B cell (primary cell): Measurements from ENCODE around the gene EXT2. TPM values are rescaled to one million over a fixed set of nuclear protein-coding genes. Genes with fewer than 3 reads are reported as not detected.

Experiments used
- ATAC-seq: fragments of 200-7000 bp; cut with Tn5 transposase; one replicate; pipeline ENCODE4 v1.10.0; 2021; ENCODE audit warnings: low read depth, mild to moderate bottlenecking, moderate number of reproducible peaks, moderate library complexity
- CTCF ChIA-PET: fragments of 350-600 bp; sonication (Branson Sonifier 250); formaldehyde crosslinking; loops from one replicate; lab custom pipeline; 2021; ENCODE audit warnings: antibody characterized with exemption, inconsistent platforms; lab: Charles Lee
- POLR2A ChIA-PET: fragments of 350-600 bp; sonication (Branson Sonifier 250); formaldehyde crosslinking; loops from one replicate; lab custom pipeline; 2021; ENCODE audit warnings: antibody characterized with exemption; lab: Charles Lee
- DNase-seq: peaks from one replicate; pipeline ENCODE4 v3.0.0; 2013
- H2AFZ ChIP-seq: 2 replicates; pipeline ENCODE4 v1.6.1; 2012; ENCODE audit warnings: mild to moderate bottlenecking, low read depth, low read length; ENCODE audit not compliant: insufficient read depth, poor library complexity, severe bottlenecking
- H3K27ac ChIP-seq, 2 donors: 1 replicate in 1 of 2; 2 replicates in 1 of 2; pipeline ENCODE4 v1.5.1; 2012 to 2013; ENCODE audit warnings: low read length in 2 of 2, mild to moderate bottlenecking in 2 of 2, moderate library complexity in 1 of 2
- H3K27me3 ChIP-seq, 4 experiments: fragments of 200-600 bp in 1 of 4; sonication (generic) in 1 of 4; replicated peaks in 1 of 4; 1 replicate in 2 of 4; 2 replicates in 2 of 4; pipeline versions ENCODE4 v1.6.1 to v1.7.0; 2013 to 2016; ENCODE audit warnings: low read length in 3 of 4, mild to moderate bottlenecking in 2 of 4, mixed read lengths in 1 of 4, moderate library complexity in 1 of 4; ENCODE audit not compliant: insufficient read depth in 4 of 4, control insufficient read depth in 3 of 4; ENCODE audit errors: control extremely low read depth in 1 of 4
- H3K36me3 ChIP-seq, 2 experiments: replicated peaks in 1 of 2; 1 replicate in 1 of 2; 2 replicates in 1 of 2; pipeline versions ENCODE4 v1.6.1 to v1.7.1; 2013; ENCODE audit warnings: low read length in 1 of 2; ENCODE audit not compliant: insufficient read depth in 2 of 2, control insufficient read depth in 1 of 2; ENCODE audit errors: control extremely low read depth in 1 of 2, extremely low read depth in 1 of 2
- H3K4me1 ChIP-seq, 2 donors: fragments of 200-600 bp in 1 of 2; sonication (generic) in 1 of 2; 1 replicate in 1 of 2; 2 replicates in 1 of 2; pipeline versions ENCODE4 v1.5.1 to v1.6.1; 2013 to 2017; ENCODE audit warnings: low read length in 2 of 2; ENCODE audit not compliant: control insufficient read depth in 2 of 2, insufficient read depth in 2 of 2
- H3K4me2 ChIP-seq: replicated peaks from 2 replicates; pipeline ENCODE3; 2012; ENCODE audit warnings: mild to moderate bottlenecking, low read depth, low read length; ENCODE audit not compliant: poor library complexity, severe bottlenecking
- H3K4me3 ChIP-seq, 5 experiments: fragments of 200-600 bp in 1 of 5; sonication (generic) in 1 of 5; 1 replicate in 3 of 5; 2 replicates in 2 of 5; pipeline versions ENCODE4 v1.5.1 to v1.7.0; 2011 to 2016; ENCODE audit warnings: low read length in 4 of 5, mild to moderate bottlenecking in 4 of 5, low read depth in 2 of 5, control low read depth in 1 of 5, moderate library complexity in 1 of 5; ENCODE audit not compliant: insufficient read depth in 1 of 5; ENCODE audit errors: control extremely low read depth in 1 of 5, extremely low read depth in 1 of 5
- H3K79me2 ChIP-seq: fragments of 200-600 bp; sonication (generic); one replicate; pipeline ENCODE4 v1.6.0; 2016; ENCODE audit warnings: low read length; ENCODE audit not compliant: control insufficient read depth, insufficient read depth
- H3K9ac ChIP-seq: fragments of 200-600 bp; sonication (generic); 2 replicates; pipeline ENCODE4 v1.6.1; 2017; ENCODE audit warnings: mild to moderate bottlenecking, low read length, moderate library complexity
- H3K9me3 ChIP-seq, 3 donors: one replicate each; pipeline versions ENCODE4 v1.6.1 to v1.7.1; 2013; ENCODE audit warnings: low read length in 2 of 3; ENCODE audit not compliant: control insufficient read depth in 2 of 3, insufficient read depth in 1 of 3; ENCODE audit errors: control extremely low read depth in 1 of 3
- H4K20me1 ChIP-seq: 2 replicates; pipeline ENCODE4 v1.6.0; 2012; ENCODE audit warnings: mild to moderate bottlenecking, low read length; ENCODE audit not compliant: insufficient read depth, control insufficient read depth, poor library complexity, severe bottlenecking
- H3K27ac Mint-ChIP-seq: one replicate; pipeline ENCODE4 v1.8.0; 2021; ENCODE audit warnings: mixed read lengths
- H3K27me3 Mint-ChIP-seq: one replicate; pipeline ENCODE4 v1.8.0; 2021; ENCODE audit warnings: mixed read lengths
- H3K4me1 Mint-ChIP-seq: one replicate; pipeline ENCODE4 v1.8.0; 2021; ENCODE audit warnings: mixed read lengths
- H3K4me3 Mint-ChIP-seq: one replicate; pipeline ENCODE4 v1.8.0; 2021; ENCODE audit warnings: mixed read lengths
- H3K9me3 Mint-ChIP-seq: one replicate; pipeline ENCODE4 v1.8.0; 2022; ENCODE audit warnings: mixed read lengths; ENCODE audit not compliant: insufficient read depth
- CTCF ChIP-seq: fragments of 200-600 bp; IDR thresholded peaks from one replicate; pipeline ENCODE4 v1.8.0; 2022; ENCODE audit warnings: antibody characterized with exemption, mild to moderate bottlenecking
- EZH2 ChIP-seq: IDR thresholded peaks from 2 replicates; pipeline ENCODE4 v1.6.1; 2012; ENCODE audit warnings: borderline replicate concordance, low read depth, mild to moderate bottlenecking, moderate library complexity, low read length; ENCODE audit not compliant: insufficient read depth, poor library complexity, severe bottlenecking
- WGBS: methylation state at CpG from one replicate; pipeline ENCODE4 v1.1.5; 2013; ENCODE audit warnings: missing lambda C conversion rate; ENCODE audit not compliant: insufficient coverage; 5-methylcytosine and 5-hydroxymethylcytosine counted together
- intact Hi-C: fragments of 100-400 bp; cut with micrococcal nuclease; formaldehyde crosslinking; loops from one replicate; pipeline ENCODE4 v1.10.0; 2022
- polyA plus RNA-seq: library from polyadenylated mRNA; depleted of rRNA; stranded (reverse); fragments of >200 nt; gene quantifications from 2 replicates; pipeline ENCODE4 v1.2.3, GENCODE V29; 2012
- total RNA-seq, 2 donors: library from RNA; stranded (reverse); fragments of 120-200 nt in 1 of 2; gene quantifications; 1 replicate in 1 of 2; 2 replicates in 1 of 2; pipeline versions ENCODE4 v1.2.3 to v1.2.4, GENCODE V29; 2013 to 2022

Gene EXT2
- total and polyA plus RNA-seq, 2 donors (not counting 1 experiment from before 2014, with no cell fraction given), result 11.0 to 27.8 TPM

- no peak overlapping the region for H3K9ac ChIP-seq
- no peak for TF ChIP-seq EZH2
- TF ChIP-seq CTCF, result no peak
- no peaks in the 10 kb centered on the region for H4K20me1 ChIP-seq
- no peaks in the 10 kb centered on the region for H3K9me3 ChIP-seq
- H3K27ac ChIP-seq, result no peak overlapping the region
- WGBS, result 85% methylated on average over 7 of the region's 7 CpGs
- no peaks in the 10 kb centered on the region for H3K4me1 ChIP-seq
- no peak for ATAC-seq
- CTCF ChIA-PET, result interaction anchor here (1.1 kb wide), 1 partner anchor 10 kb away, joined by 3 read pairs; no protein-coding TSS in a partner anchor
- H3K36me3 ChIP-seq, result no peaks in the 10 kb centered on the region
- H2AFZ ChIP-seq, result no peak overlapping the region
- intact Hi-C loops, result loop anchor here (10.0 kb wide), 2 partner anchors 445 to 825 kb away; partner anchors contain the start of gene TSPAN18
- Mint-ChIP-seq H3K27ac (no peak overlapping the region), H3K27me3 (peaks cover 9% of the 10 kb centered on the region), H3K4me3 (no peak overlapping the region), H3K9me3 (no peaks in the 10 kb centered on the region), H3K4me1 (no peaks in the 10 kb centered on the region)
- no peak overlapping the region for H3K4me2 ChIP-seq
- POLR2A ChIA-PET, result no interaction called here
- no peak for DNase-seq
- peaks cover 0 to 3% (median 0%) of the 10 kb centered on the region in 4 experiments for H3K27me3 ChIP-seq
- H3K79me2 ChIP-seq, result no peaks in the 10 kb centered on the region
- no peak overlapping the region for H3K4me3 ChIP-seq
Observed at GRCh38 chr11:44280257-44280656, 184.8 kb downstream of the EXT2 start.

- Mint-ChIP-seq H3K4me3 (no peak overlapping the region), H3K4me1 (no peaks in the 10 kb centered on the region), H3K27ac (no peak overlapping the region), H3K27me3 (peaks cover 9% of the 10 kb centered on the region), H3K9me3 (no peaks in the 10 kb centered on the region)
- Histone ChIP-seq H3K4me2 (no peak overlapping the region), H4K20me1 (no peaks in the 10 kb centered on the region), H3K4me3 (no peak overlapping the region), H3K9me3 (no peaks in the 10 kb centered on the region), H3K36me3 (no peaks in the 10 kb centered on the region), H3K9ac (no peak overlapping the region), H3K79me2 (no peaks in the 10 kb centered on the region), H3K27me3 (peaks cover 0 to 3% (median 0%) of the 10 kb centered on the region in 4 experiments), H2AFZ (no peak overlapping the region), H3K27ac (no peak overlapping the region), H3K4me1 (no peaks in the 10 kb centered on the region)
- DNase-seq, result no peak
- intact Hi-C loops, result loop anchor here (10.0 kb wide), 2 partner anchors 444 to 824 kb away; partner anchors contain the start of gene TSPAN18
- CTCF ChIA-PET, result interaction anchor here (0.6 kb wide), 1 partner anchor 14 kb away, joined by 3 read pairs; no protein-coding TSS in a partner anchor
- TF ChIP-seq EZH2 (no peak), CTCF (no peak)
- WGBS, result 94% methylated on average over 2 of the region's 9 CpGs
- POLR2A ChIA-PET, result no interaction called here
- ATAC-seq, result no peak
Observed at GRCh38 chr11:44281151-44281550, 185.7 kb downstream of the EXT2 start.
